T-helper 1 cell treated with Interleukin-12 subunit alpha and Interleukin-12 subunit beta and Interleukin-4 antibody, amounts not matched to agents 30 ng/mL and 1 ng/mL, for 36 hours (primary cell): ENCODE data around the gene RNF225. TPM values are rescaled to one million over a fixed set of nuclear protein-coding genes. Genes with fewer than 3 reads are reported as not detected.

Source experiments
- intact Hi-C: fragments of 100-400 bp; cut with micrococcal nuclease; formaldehyde crosslinking; loops from one replicate; pipeline ENCODE4 v1.15.1; 2024
- total RNA-seq: library from RNA; stranded (reverse); gene quantifications from 2 replicates; pipeline ENCODE4 v1.2.3, GENCODE V29; 2022

The RNF225 gene
- total RNA-seq, 1 donor from 2014 or later: 0.29 TPM

- intact Hi-C loops: loop anchor here (5.0 to 10.0 kb wide), 2 partner anchors 225 to 1162 kb away; partner anchors contain the start of genes ZNF274 and ZNF805
Observed at GRCh38 chr19:58406818-58407657, 11.6 kb downstream of the RNF225 start.

GRCh38 chr19:58407658-58408151 lies 12.2 kb downstream of the RNF225 start:
- intact Hi-C loops: loop anchor here (1.0 to 10.0 kb wide), 17 partner anchors 20 to 1163 kb away; partner anchors contain the start of genes ERVK3-1, RPS5, ZBTB45 and ZNF132

- intact Hi-C loops: loop anchor here (1.0 to 10.0 kb wide), 17 partner anchors 21 to 1164 kb away; partner anchors contain the start of genes ERVK3-1, RPS5, ZBTB45 and ZNF132
Observed at GRCh38 chr19:58408152-58409009, 12.9 kb downstream of the RNF225 start, which contains the start of gene ZNF584. Gene ZNF584 (plus strand): TSS chr19:58408649. CDS start chr19:58409148, 499 bp downstream.

- intact Hi-C loops: loop anchor here (5.0 to 10.0 kb wide), 2 partner anchors 227 to 1164 kb away; partner anchors contain the start of genes ZNF274 and ZNF805
Observed at GRCh38 chr19:58409010-58409790, 13.7 kb downstream of the RNF225 start.

- intact Hi-C loops: no loop called here
Observed at GRCh38 chr19:58416604-58417003, 21.1 kb downstream of the RNF225 start.

GRCh38 chr19:58417071-58417470 lies 21.6 kb downstream of the RNF225 start:
- intact Hi-C loops: no loop called here

GRCh38 chr19:58428617-58429016 lies 33.2 kb downstream of the RNF225 start:
- intact Hi-C loops: no loop called here

GRCh38 chr19:58429745-58430144 lies 34.3 kb downstream of the RNF225 start:
- intact Hi-C loops: no loop called here

GRCh38 chr19:58434217-58434616 lies 38.8 kb downstream of the RNF225 start:
- intact Hi-C loops: no loop called here

GRCh38 chr19:58439576-58440554 lies 44.4 kb downstream of the RNF225 start, which contains the start of gene ZNF132:
Gene ZNF132 (minus strand): TSS chr19:58440153. CDS start chr19:58439821, 332 bp downstream.
- intact Hi-C loops: loop anchor here (1.0 to 5.0 kb wide), 24 partner anchors 11 to 1248 kb away; partner anchors contain the start of genes ERVK3-1, MZF1, RPS5 and TRAPPC2B

- intact Hi-C loops: loop anchor here (1.0 to 5.0 kb wide), 24 partner anchors 11 to 1248 kb away; partner anchors contain the start of genes ERVK3-1, MZF1, RPS5 and TRAPPC2B
Observed at GRCh38 chr19:58440556-58440955, 45.1 kb downstream of the RNF225 start.

- intact Hi-C loops: loop anchor here (5.0 kb wide), 1 partner anchor 1251 kb away; the partner anchor contains the start of gene ZNF264
Observed at GRCh38 chr19:58442986-58443385, 47.5 kb downstream of the RNF225 start.

Other genes starting within 250 kb of the RNF225 start
- gene ZNF329, start 244.9 kb upstream of the RNF225 start, total RNA-seq: 2.7 and 2.8 TPM in 2 replicates
- 20.7 and 21.0 TPM in 2 replicates for gene ZNF274, start 212.6 kb upstream of the RNF225 start, total RNA-seq
- gene ZNF544, start 166.7 kb upstream of the RNF225 start, total RNA-seq: 41.6 and 42.0 TPM in 2 replicates
- 4.9 and 5.5 TPM in 2 replicates for gene ZNF8, start 116.7 kb upstream of the RNF225 start, total RNA-seq
- 64.8 and 68.1 TPM in 2 replicates for gene ERVK3-1, start 90.3 kb upstream of the RNF225 start, total RNA-seq
- gene ZSCAN22, start 68.7 kb upstream of the RNF225 start, total RNA-seq: 4.5 and 4.9 TPM in 2 replicates
- 6.9 and 10.5 TPM in 2 replicates for gene A1BG, start 42.2 kb upstream of the RNF225 start, total RNA-seq
- gene ZNF497, start 32.9 kb upstream of the RNF225 start, total RNA-seq: 0.64 and 1.0 TPM in 2 replicates
- gene ZNF837, start 14.6 kb upstream of the RNF225 start, total RNA-seq: 1.1 and 1.6 TPM in 2 replicates
- gene RPS5, start 8.4 kb upstream of the RNF225 start, total RNA-seq: 894 and 904 TPM in 2 replicates
- gene ZNF584, start 13.0 kb downstream of the RNF225 start, total RNA-seq: 8.0 and 9.0 TPM in 2 replicates
- gene ZNF132, start 44.5 kb downstream of the RNF225 start, total RNA-seq: 3.7 and 3.8 TPM in 2 replicates
- gene ZNF324B, start 56.0 kb downstream of the RNF225 start, total RNA-seq: 11.1 and 11.4 TPM in 2 replicates
- 10.6 and 12.6 TPM in 2 replicates for gene ZNF324, start 71.4 kb downstream of the RNF225 start, total RNA-seq
- 7.8 and 9.3 TPM in 2 replicates for gene ZNF446, start 80.7 kb downstream of the RNF225 start, total RNA-seq
- 12.9 and 17.2 TPM in 2 replicates for gene SLC27A5, start 116.3 kb downstream of the RNF225 start, total RNA-seq
- gene ZBTB45, start 124.2 kb downstream of the RNF225 start, total RNA-seq: 17.2 and 20.0 TPM in 2 replicates
- 432 TPM in 2 replicates for gene TRIM28, start 148.4 kb downstream of the RNF225 start, total RNA-seq
- 130 and 139 TPM in 2 replicates for gene CHMP2A, start 159.4 kb downstream of the RNF225 start, total RNA-seq
- 96.8 and 105 TPM in 2 replicates for gene UBE2M, start 163.0 kb downstream of the RNF225 start, total RNA-seq
- 27.5 and 28.7 TPM in 2 replicates for gene MZF1, start 177.7 kb downstream of the RNF225 start, total RNA-seq